KMS-11 (cell line): ENCODE measurements around the gene NOP14.

ENCODE experiments used
- H2AFZ ChIP-seq: fragments of 200-600 bp; sonication (generic); 2 replicates; pipeline ENCODE4 v1.6.1; 2016; ENCODE audit warnings: antibody characterized with exemption, mixed run types, low read depth
- H3K27ac ChIP-seq: fragments of 200-600 bp; sonication (generic); 2 replicates; pipeline ENCODE4 v1.6.1; 2016; ENCODE audit warnings: mild to moderate bottlenecking, mixed run types
- H3K27me3 ChIP-seq: fragments of 200-600 bp; sonication (generic); 2 replicates; pipeline ENCODE4 v1.6.1; 2017; ENCODE audit warnings: mild to moderate bottlenecking, low read depth, mixed run types, moderate library complexity; ENCODE audit not compliant: insufficient read depth
- H3K36me3 ChIP-seq: fragments of 200-600 bp; sonication (generic); 2 replicates; pipeline ENCODE4 v1.6.1; 2017; ENCODE audit warnings: mild to moderate bottlenecking, mixed run types; ENCODE audit not compliant: insufficient read depth
- H3K4me1 ChIP-seq: fragments of 200-600 bp; sonication (generic); 2 replicates; pipeline ENCODE4 v1.6.1; 2016; ENCODE audit warnings: mild to moderate bottlenecking, low read depth, mixed run types; ENCODE audit not compliant: poor library complexity, severe bottlenecking
- H3K4me2 ChIP-seq: fragments of 200-600 bp; sonication (generic); 2 replicates; pipeline ENCODE4 v1.7.0; 2016; ENCODE audit warnings: mild to moderate bottlenecking, mixed run types
- H3K4me3 ChIP-seq: fragments of 200-600 bp; sonication (generic); IDR thresholded peaks from 2 replicates; pipeline ENCODE4 v1.6.1; 2017; ENCODE audit warnings: low read depth, low read length, mixed read lengths; ENCODE audit not compliant: insufficient read depth
- H3K79me2 ChIP-seq: fragments of 200-600 bp; sonication (generic); 2 replicates; pipeline ENCODE4 v1.6.1; 2016; ENCODE audit warnings: low read depth, mixed run types; ENCODE audit not compliant: insufficient read depth
- H3K9ac ChIP-seq: fragments of 200-600 bp; sonication (generic); 2 replicates; pipeline ENCODE4 v1.6.1; 2016; ENCODE audit warnings: mild to moderate bottlenecking, mixed run types
- H4K20me1 ChIP-seq: fragments of 200-600 bp; sonication (generic); 2 replicates; pipeline ENCODE4 v1.6.1; 2016; ENCODE audit warnings: mild to moderate bottlenecking, mixed run types; ENCODE audit not compliant: insufficient read depth
- TF ChIP-seq, protein P1 (sequence below): fragments of 200-600 bp; sonication (generic); conservative IDR thresholded peaks from 2 replicates; pipeline ENCODE4 v1.6.1; 2017; ENCODE audit warnings: low read depth, mild to moderate bottlenecking, antibody characterized with exemption, low read length, moderate library complexity, mixed read lengths

The NOP14 gene

DNA sequence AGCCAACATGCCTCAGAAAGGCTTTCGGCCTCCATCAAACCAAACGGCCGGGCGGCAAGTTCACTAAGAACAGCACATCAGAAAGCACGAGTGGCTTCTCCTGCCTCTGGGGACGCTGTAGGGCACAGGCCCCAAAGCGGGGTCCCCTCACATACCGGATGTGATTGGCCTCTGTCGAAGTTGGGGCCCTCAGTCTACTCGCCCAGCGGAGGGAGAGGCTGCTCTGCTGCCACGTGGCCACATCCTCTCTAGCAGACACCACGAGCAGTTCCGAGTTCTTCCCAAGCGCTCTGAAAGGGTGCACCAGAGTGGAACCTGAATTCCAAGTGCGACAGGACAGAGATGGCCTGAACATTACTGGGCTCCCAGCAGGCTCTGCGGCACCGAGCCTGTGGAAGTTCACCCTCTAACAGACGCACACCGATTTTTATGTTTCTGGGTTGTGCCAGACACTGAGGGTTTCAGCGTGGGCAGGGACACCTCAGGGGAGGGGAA, 21.1 kb downstream of the NOP14 start:
- no peaks in the 10 kb centered on the region for H3K79me2 ChIP-seq
- no peak overlapping the region for H3K27ac ChIP-seq
- no peak overlapping the region for H3K4me3 ChIP-seq
- TF ChIP-seq, protein P1, sequence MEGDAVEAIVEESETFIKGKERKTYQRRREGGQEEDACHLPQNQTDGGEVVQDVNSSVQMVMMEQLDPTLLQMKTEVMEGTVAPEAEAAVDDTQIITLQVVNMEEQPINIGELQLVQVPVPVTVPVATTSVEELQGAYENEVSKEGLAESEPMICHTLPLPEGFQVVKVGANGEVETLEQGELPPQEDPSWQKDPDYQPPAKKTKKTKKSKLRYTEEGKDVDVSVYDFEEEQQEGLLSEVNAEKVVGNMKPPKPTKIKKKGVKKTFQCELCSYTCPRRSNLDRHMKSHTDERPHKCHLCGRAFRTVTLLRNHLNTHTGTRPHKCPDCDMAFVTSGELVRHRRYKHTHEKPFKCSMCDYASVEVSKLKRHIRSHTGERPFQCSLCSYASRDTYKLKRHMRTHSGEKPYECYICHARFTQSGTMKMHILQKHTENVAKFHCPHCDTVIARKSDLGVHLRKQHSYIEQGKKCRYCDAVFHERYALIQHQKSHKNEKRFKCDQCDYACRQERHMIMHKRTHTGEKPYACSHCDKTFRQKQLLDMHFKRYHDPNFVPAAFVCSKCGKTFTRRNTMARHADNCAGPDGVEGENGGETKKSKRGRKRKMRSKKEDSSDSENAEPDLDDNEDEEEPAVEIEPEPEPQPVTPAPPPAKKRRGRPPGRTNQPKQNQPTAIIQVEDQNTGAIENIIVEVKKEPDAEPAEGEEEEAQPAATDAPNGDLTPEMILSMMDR = no peak
- no peaks in the 10 kb centered on the region for H3K27me3 ChIP-seq
- H3K9ac ChIP-seq = no peak overlapping the region
- no peak overlapping the region for H3K4me2 ChIP-seq
- no peak overlapping the region for H2AFZ ChIP-seq
- no peaks in the 10 kb centered on the region for H4K20me1 ChIP-seq
- no peaks in the 10 kb centered on the region for H3K4me1 ChIP-seq
- no peaks in the 10 kb centered on the region; the same call in 1 of the 2 replicates for H3K36me3 ChIP-seq

DNA sequence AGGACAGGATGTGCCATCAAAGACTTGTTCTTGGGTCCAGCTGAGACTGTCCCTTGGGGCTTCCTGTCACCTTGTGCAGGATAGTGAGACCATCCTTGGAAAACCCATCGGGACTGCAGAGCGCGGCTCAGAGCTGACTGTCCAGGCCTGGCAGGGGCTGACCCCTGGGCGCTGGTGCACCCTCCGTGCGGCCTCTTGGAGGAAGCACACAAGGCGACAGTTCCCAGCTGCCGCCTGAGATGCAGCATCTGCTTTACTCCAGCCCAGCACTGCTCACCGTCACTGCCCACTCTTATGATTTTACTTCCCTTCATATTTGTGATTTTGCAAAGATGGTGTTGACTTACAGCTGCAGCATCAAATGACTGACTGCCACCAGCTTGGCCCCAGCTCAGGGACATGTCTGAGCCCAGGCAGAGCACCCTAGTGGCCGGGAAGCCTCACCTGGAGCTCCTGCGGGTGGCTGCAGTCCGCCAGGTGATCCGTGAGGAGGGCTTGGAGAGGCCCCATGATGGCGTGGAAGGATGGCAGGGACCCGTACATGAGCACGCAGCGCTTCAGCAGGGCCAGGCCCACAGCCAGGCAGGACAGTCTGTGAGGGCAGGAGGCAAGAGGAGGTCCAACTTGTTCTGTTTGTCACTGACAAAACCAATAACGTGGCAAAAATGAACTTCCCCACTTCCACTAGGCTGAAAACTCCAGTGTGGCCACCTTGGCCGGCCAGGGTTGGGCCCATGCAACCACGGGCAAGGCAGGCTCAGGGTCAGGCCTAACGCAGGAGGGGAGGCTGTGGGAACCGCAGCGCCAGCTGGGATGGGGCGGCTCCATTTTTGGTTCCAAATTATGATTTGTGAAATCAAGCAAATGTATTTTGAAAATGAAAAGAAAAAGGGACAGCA, 21.8 kb downstream of the NOP14 start:
- H3K4me2 ChIP-seq = no peak overlapping the region
- no peaks in the 10 kb centered on the region for H3K27me3 ChIP-seq
- H3K4me3 ChIP-seq = no peak overlapping the region
- H3K36me3 ChIP-seq = no peaks in the 10 kb centered on the region; the same call in 1 of the 2 replicates
- no peaks in the 10 kb centered on the region for H3K4me1 ChIP-seq
- H3K79me2 ChIP-seq = no peaks in the 10 kb centered on the region
- H2AFZ ChIP-seq = no peak overlapping the region
- H3K27ac ChIP-seq = no peak overlapping the region
- TF ChIP-seq, protein P1 = no peak
- no peak overlapping the region for H3K9ac ChIP-seq
- no peaks in the 10 kb centered on the region for H4K20me1 ChIP-seq

DNA sequence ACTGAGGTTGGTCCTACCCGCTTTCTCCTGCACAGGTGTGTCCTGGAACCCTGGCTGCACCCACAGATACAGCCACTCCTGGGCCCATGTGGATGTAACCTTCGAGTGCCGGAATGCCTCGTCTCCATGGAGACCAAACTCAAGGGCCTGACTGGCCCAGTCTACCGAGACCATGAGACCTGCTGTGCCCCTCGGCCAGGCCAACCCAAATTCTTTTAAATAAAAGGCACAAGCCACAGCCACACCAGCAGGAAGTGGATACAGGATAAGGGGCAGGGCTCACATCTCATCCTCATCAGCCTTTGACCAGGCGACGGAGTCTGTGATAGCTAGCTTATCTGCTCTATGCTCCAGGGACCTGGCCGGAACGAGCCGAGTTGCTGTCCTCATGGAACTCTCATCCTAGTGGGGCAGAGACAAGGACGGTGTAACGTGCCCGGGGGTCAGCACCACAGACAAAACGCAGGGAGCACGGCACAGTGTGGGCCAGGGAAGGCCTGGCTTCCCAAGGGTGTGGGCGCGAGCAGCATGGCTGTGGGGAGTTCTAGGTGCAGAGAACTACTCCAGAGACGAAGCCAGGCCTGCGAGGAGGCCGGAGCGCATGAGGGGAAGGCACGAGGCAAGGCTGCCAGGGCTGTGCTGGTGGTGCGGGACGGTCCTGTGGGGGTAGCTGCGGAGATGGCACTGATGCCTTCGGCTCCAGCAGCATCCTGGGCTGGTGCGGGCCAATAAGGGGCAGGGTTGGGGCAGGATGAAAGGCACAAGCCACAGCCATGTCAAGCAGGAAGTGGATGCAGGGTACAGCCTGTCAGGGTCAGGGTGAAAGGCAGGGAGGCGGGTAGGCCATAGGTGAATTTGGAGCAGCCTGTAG, 22.7 kb downstream of the NOP14 start:
- Histone ChIP-seq H3K4me3 (no peak overlapping the region), H3K9ac (no peak overlapping the region), H3K4me1 (peaks cover 5% of the 10 kb centered on the region), H3K36me3 (no peaks in the 10 kb centered on the region), H3K4me2 (no peak overlapping the region), H2AFZ (no peak overlapping the region), H3K27ac (no peak overlapping the region), H3K79me2 (no peaks in the 10 kb centered on the region), H3K27me3 (no peaks in the 10 kb centered on the region), H4K20me1 (no peaks in the 10 kb centered on the region)
- TF ChIP-seq, protein P1 = no peak

DNA sequence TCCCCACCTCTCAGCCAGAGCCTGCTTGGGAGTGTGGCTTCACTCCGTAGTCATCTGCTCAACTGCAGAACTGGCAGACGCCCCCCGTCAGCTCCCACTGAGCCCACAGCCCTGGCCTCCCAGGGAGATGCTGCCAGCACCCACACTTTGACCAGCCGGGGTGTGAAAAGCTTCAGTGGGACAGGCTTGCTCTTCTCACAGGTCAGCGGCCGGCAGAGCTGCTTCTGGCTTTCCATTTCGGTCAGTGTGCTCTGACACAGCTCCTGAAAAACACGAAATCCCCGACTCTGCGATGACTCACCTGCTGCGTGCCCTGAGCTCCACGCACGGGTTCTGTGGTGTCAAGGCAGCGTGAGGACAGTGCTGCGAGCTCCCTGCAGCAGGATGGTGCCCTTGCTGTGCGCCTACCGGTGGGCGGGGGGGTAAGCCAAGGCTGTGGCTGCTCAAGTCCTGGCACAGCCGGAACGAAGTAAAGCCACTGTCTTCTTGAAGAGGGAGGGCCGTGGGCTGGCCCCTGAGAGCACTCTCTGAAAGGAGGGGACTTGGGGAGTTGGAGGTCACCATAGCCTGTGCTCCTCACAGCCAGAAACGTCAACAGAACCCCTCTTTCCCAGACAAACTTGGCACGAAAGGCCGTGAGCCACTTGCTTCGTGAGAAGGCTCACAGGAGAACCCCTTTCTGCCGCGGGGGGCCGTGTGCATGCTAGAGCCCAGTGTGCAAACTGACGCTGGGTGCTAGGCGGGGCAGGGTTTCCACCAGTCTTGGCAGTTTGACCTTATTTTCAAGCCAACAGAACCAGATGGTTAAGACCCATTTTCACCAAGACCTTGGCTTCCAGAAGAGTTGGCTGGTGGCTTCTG, 23.6 kb downstream of the NOP14 start:
- H2AFZ ChIP-seq = no peak overlapping the region
- H3K36me3 ChIP-seq = no peaks in the 10 kb centered on the region
- no peaks in the 10 kb centered on the region for H3K27me3 ChIP-seq
- no peak overlapping the region for H3K4me2 ChIP-seq
- no peaks in the 10 kb centered on the region for H4K20me1 ChIP-seq
- H3K9ac ChIP-seq = no peak overlapping the region
- H3K4me1 ChIP-seq = peaks cover 5% of the 10 kb centered on the region
- H3K27ac ChIP-seq = no peak overlapping the region
- H3K79me2 ChIP-seq = no peaks in the 10 kb centered on the region
- TF ChIP-seq, protein P1 = no peak
- no peak overlapping the region for H3K4me3 ChIP-seq
